RWPE1 (cell line): ENCODE results near the gene TBC1D22A.

ENCODE experiments used
- CTCF ChIA-PET: fragments of 350-600 bp; sonication (Branson Sonifier 250); formaldehyde crosslinking; extraction: SDS; loops from one replicate; lab custom pipeline; 2021; lab: Yijun Ruan, JAX
- POLR2A ChIA-PET: fragments of 400-600 bp; formaldehyde crosslinking; extraction: SDS; loops from one replicate; lab custom pipeline; 2020; ENCODE audit warnings: antibody characterized with exemption; ENCODE audit not compliant: low non-redundant PET; lab: Yijun Ruan, JAX
- DNase-seq: peaks from one replicate; pipeline ENCODE4 v3.0.0; 2012; ENCODE audit warnings: low spot score
- H3K27ac ChIP-seq: fragments of 450-650 bp; 2 replicates; pipeline ENCODE4 v1.5.1; 2017
- TF ChIP-seq, protein P1 (sequence below): fragments of 450-650 bp; conservative IDR thresholded peaks from 2 replicates; pipeline ENCODE4 v1.5.1; 2017; ENCODE audit warnings: low read depth, mild to moderate bottlenecking

TBC1D22A gene

GRCh38 chr22:46846832-46847355 lies 84.4 kb downstream of the TBC1D22A start:
- POLR2A ChIA-PET, result no interaction called here
- H3K27ac ChIP-seq, result no peak overlapping the region
- TF ChIP-seq, protein P1, sequence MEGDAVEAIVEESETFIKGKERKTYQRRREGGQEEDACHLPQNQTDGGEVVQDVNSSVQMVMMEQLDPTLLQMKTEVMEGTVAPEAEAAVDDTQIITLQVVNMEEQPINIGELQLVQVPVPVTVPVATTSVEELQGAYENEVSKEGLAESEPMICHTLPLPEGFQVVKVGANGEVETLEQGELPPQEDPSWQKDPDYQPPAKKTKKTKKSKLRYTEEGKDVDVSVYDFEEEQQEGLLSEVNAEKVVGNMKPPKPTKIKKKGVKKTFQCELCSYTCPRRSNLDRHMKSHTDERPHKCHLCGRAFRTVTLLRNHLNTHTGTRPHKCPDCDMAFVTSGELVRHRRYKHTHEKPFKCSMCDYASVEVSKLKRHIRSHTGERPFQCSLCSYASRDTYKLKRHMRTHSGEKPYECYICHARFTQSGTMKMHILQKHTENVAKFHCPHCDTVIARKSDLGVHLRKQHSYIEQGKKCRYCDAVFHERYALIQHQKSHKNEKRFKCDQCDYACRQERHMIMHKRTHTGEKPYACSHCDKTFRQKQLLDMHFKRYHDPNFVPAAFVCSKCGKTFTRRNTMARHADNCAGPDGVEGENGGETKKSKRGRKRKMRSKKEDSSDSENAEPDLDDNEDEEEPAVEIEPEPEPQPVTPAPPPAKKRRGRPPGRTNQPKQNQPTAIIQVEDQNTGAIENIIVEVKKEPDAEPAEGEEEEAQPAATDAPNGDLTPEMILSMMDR, result no peak
- CTCF ChIA-PET, result no interaction called here
- no peak for DNase-seq

GRCh38 chr22:46848197-46848596 lies 85.7 kb downstream of the TBC1D22A start:
- POLR2A ChIA-PET, result no interaction called here
- CTCF ChIA-PET, result interaction anchor here (0.7 kb wide), 1 partner anchor 39 kb away, joined by 4 read pairs; no protein-coding TSS in a partner anchor
- DNase-seq, result peak; percentile 13
- TF ChIP-seq, protein P1, result no peak
- no peak overlapping the region for H3K27ac ChIP-seq

GRCh38 chr22:46849101-46849500 lies 86.7 kb downstream of the TBC1D22A start:
- no peak overlapping the region for H3K27ac ChIP-seq
- no peak for DNase-seq
- ChIA-PET CTCF (no interaction called here), POLR2A (no interaction called here)
- TF ChIP-seq, protein P1, result no peak

DNA sequence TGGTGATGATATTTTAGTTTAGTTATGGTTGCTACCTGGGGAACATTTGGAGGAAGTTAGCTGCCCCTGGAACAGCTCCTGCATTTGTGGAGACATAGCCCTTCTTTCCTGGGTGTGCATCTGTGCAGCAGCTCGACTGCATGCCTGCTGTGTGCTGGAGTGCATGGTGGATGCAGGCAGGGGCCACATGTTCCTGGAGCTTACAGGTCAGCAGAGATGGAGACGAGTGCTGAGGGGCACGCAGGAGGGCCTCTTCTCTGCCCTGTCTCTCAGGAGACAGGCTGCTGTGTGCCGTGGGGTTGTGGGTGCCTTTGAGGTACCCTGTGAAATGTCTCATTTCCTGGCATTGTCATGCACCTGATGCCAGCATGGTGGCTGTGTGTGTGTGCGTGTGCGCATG lies 87.5 kb downstream of the TBC1D22A start:
- no peak for DNase-seq
- ChIA-PET CTCF (no interaction called here), POLR2A (no interaction called here)
- TF ChIP-seq, protein P1, result no peak
- no peak overlapping the region for H3K27ac ChIP-seq

DNA sequence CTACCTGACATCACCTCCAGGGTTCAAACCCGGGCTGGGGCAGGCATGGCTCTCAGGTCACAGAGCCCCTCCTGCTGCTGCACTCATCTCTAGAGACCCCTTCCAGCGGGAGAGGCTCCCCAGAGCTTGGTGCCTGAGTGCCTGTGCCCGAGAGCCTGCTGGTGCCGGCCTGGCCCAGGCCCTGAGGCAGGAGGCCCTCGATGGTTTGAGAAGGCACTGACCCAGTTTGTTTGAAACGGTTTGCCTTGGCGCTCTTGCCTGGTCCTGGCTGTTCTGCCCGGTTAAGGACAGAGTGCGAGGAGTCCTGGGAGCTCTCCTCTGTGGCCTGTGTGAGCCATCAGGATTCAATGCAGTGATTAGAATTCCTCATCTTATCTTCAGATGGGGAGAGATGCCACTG lies 88.9 kb downstream of the TBC1D22A start:
- TF ChIP-seq, protein P1, result no peak
- CTCF ChIA-PET, result no interaction called here
- POLR2A ChIA-PET, result no interaction called here
- H3K27ac ChIP-seq, result no peak overlapping the region
- DNase-seq, result no peak

- TF ChIP-seq, protein P1, result no peak
- no peak overlapping the region for H3K27ac ChIP-seq
- no peak for DNase-seq
- POLR2A ChIA-PET, result no interaction called here
- CTCF ChIA-PET, result interaction anchor here (0.6 kb wide), 1 partner anchor 15 kb away, joined by 3 read pairs; no protein-coding TSS in a partner anchor
Measured at GRCh38 chr22:46851941-46852340, 89.5 kb downstream of the TBC1D22A start.
